ENCODE data around the gene PGR.

Gene PGR

GRCh38 chr11:101113540-101113939 is 16.1 kb downstream of the PGR start:
- Histone ChIP-seq H3K4me3 (ENCODE audit: low read length) (no peak overlapping the region), H3K9me3 (ENCODE audit: low read length) (no peaks in the 10 kb centered on the region), H3K4me1 (ENCODE audit: insufficient read depth, low read length) (no peaks in the 10 kb centered on the region), H3K36me3 (ENCODE audit: insufficient read depth, low read length) (no peaks in the 10 kb centered on the region), H2AFZ (ENCODE audit: low read depth, low read length) (no peak overlapping the region), H3K27me3 (ENCODE audit: insufficient read depth, low read length) (no peaks in the 10 kb centered on the region)

GRCh38 chr11:101104716-101105115 is 24.9 kb downstream of the PGR start:
- Histone ChIP-seq H3K9me3 (ENCODE audit: low read length) (no peaks in the 10 kb centered on the region), H3K4me1 (ENCODE audit: insufficient read depth, low read length) (no peaks in the 10 kb centered on the region), H3K4me3 (ENCODE audit: low read length) (no peak overlapping the region), H2AFZ (ENCODE audit: low read depth, low read length) (no peak overlapping the region), H3K27me3 (ENCODE audit: insufficient read depth, low read length) (no peaks in the 10 kb centered on the region), H3K36me3 (ENCODE audit: insufficient read depth, low read length) (no peaks in the 10 kb centered on the region)

GRCh38 chr11:101103433-101103832 is 26.2 kb downstream of the PGR start:
- no peak overlapping the region for H3K4me3 ChIP-seq (ENCODE audit: low read length)
- no peaks in the 10 kb centered on the region for H3K9me3 ChIP-seq (ENCODE audit: low read length)
- H3K36me3 ChIP-seq (ENCODE audit: insufficient read depth, low read length) = no peaks in the 10 kb centered on the region
- no peaks in the 10 kb centered on the region for H3K4me1 ChIP-seq (ENCODE audit: insufficient read depth, low read length)
- H3K27me3 ChIP-seq (ENCODE audit: insufficient read depth, low read length) = no peaks in the 10 kb centered on the region
- H2AFZ ChIP-seq (ENCODE audit: low read depth, low read length) = no peak overlapping the region

DNA sequence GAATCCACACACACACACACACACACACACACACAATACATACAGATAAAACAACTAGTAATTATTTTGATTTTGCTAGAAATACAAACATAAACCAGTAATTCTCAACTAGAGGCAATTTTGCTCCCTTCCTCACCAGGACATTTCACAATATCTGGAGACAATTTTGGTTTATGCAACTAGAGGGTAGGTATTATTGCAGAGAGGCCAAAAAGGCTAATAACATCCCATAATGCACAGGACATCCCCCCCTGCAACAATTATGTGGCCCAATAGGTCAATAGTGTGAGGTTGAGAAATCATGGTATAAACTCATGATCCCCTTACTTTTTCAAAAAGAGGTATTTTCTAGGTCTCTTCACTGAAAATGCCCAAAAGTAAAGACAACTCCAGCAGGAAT is 29.0 kb downstream of the PGR start:
- no peaks in the 10 kb centered on the region for H3K36me3 ChIP-seq (ENCODE audit: insufficient read depth, low read length)
- no peak overlapping the region for H2AFZ ChIP-seq (ENCODE audit: low read depth, low read length)
- H3K27me3 ChIP-seq (ENCODE audit: insufficient read depth, low read length) = no peaks in the 10 kb centered on the region
- H3K9me3 ChIP-seq (ENCODE audit: low read length) = no peaks in the 10 kb centered on the region
- H3K4me3 ChIP-seq (ENCODE audit: low read length) = no peak overlapping the region
- H3K4me1 ChIP-seq (ENCODE audit: insufficient read depth, low read length) = no peaks in the 10 kb centered on the region

DNA sequence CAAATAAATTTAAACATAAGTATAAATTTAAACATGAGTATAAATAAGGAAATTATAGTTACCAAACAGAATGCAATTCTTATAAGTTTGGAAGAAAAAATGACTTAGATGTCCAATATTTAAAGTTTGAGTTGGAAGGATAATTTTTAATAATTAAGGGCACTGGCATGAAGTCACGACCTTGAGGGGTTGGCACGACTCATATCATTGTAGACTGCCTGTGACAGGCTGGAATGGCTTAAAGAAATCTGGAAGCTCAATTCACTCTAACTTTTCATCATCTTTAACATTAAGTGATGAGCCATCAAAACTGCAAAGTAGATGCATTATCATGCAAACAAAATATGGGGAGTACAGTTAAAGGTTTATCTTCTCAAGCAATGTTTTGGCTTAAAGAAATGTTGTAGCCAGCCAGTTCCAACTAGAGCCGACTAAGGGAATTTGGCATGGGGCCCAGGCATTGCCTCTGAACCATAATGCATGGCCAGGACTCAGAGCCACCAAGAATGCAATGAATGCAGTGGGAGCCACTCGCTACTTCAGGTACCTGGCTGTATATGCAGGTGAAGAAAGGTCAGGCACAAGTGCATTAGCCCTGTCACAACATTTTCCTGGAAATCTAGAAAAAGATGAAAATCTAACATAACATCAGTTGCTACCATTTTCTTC is 33.4 kb downstream of the PGR start:
- Histone ChIP-seq H3K4me3 (ENCODE audit: low read length) (no peak overlapping the region), H2AFZ (ENCODE audit: low read depth, low read length) (no peak overlapping the region), H3K4me1 (ENCODE audit: insufficient read depth, low read length) (no peaks in the 10 kb centered on the region), H3K27me3 (ENCODE audit: insufficient read depth, low read length) (no peaks in the 10 kb centered on the region), H3K36me3 (ENCODE audit: insufficient read depth, low read length) (no peaks in the 10 kb centered on the region), H3K9me3 (ENCODE audit: low read length) (no peaks in the 10 kb centered on the region)

- no peaks in the 10 kb centered on the region for H3K36me3 ChIP-seq (ENCODE audit: insufficient read depth, low read length)
- H3K4me3 ChIP-seq (ENCODE audit: low read length) = no peak overlapping the region
- H3K4me1 ChIP-seq (ENCODE audit: insufficient read depth, low read length) = no peaks in the 10 kb centered on the region
- H3K27me3 ChIP-seq (ENCODE audit: insufficient read depth, low read length) = no peaks in the 10 kb centered on the region
- no peaks in the 10 kb centered on the region for H3K9me3 ChIP-seq (ENCODE audit: low read length)
- H2AFZ ChIP-seq (ENCODE audit: low read depth, low read length) = no peak overlapping the region
These were observed 37.8 kb downstream of the PGR start for GRCh38 chr11:101091781-101092180.

- no peaks in the 10 kb centered on the region for H3K4me1 ChIP-seq (ENCODE audit: insufficient read depth, low read length)
- no peaks in the 10 kb centered on the region for H3K9me3 ChIP-seq (ENCODE audit: low read length)
- H3K27me3 ChIP-seq (ENCODE audit: insufficient read depth, low read length) = no peaks in the 10 kb centered on the region
- H2AFZ ChIP-seq (ENCODE audit: low read depth, low read length) = no peak overlapping the region
- H3K36me3 ChIP-seq (ENCODE audit: insufficient read depth, low read length) = no peaks in the 10 kb centered on the region
- no peak overlapping the region for H3K4me3 ChIP-seq (ENCODE audit: low read length)
These were observed 38.8 kb downstream of the PGR start for GRCh38 chr11:101090679-101091270.

GRCh38 chr11:101083335-101083734 is 46.3 kb downstream of the PGR start:
- H3K27me3 ChIP-seq (ENCODE audit: insufficient read depth, low read length) = no peaks in the 10 kb centered on the region
- H3K4me1 ChIP-seq (ENCODE audit: insufficient read depth, low read length) = no peaks in the 10 kb centered on the region
- no peaks in the 10 kb centered on the region for H3K9me3 ChIP-seq (ENCODE audit: low read length)
- no peak overlapping the region for H3K4me3 ChIP-seq (ENCODE audit: low read length)
- no peaks in the 10 kb centered on the region for H3K36me3 ChIP-seq (ENCODE audit: insufficient read depth, low read length)
- H2AFZ ChIP-seq (ENCODE audit: low read depth, low read length) = no peak overlapping the region

DNA sequence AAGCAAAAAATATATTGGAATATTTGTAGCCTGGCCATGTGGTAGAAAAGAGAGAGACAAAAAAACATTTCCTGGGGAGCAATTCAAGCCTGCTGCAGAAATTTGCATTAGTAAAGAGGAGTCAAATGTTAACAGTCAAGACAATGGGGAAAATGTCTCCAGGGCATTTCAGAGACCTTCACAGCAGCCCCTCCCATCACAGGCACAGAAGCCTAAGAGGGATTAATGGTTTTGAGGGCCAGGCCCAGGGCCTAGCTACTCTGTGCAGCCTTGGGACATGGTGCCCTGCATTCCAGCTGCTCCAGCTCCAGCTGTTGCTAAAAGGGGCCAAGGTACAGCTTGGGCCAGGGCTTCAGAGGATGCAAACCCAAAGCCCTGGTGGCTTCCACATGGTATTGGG is 46.8 kb downstream of the PGR start:
- Histone ChIP-seq H2AFZ (ENCODE audit: low read depth, low read length) (no peak overlapping the region), H3K4me3 (ENCODE audit: low read length) (no peak overlapping the region), H3K9me3 (ENCODE audit: low read length) (no peaks in the 10 kb centered on the region), H3K36me3 (ENCODE audit: insufficient read depth, low read length) (no peaks in the 10 kb centered on the region), H3K4me1 (ENCODE audit: insufficient read depth, low read length) (no peaks in the 10 kb centered on the region), H3K27me3 (ENCODE audit: insufficient read depth, low read length) (no peaks in the 10 kb centered on the region)

GRCh38 chr11:101063706-101064105 is 65.9 kb downstream of the PGR start:
- H3K27me3 ChIP-seq (ENCODE audit: insufficient read depth, low read length) = no peaks in the 10 kb centered on the region
- no peak overlapping the region for H2AFZ ChIP-seq (ENCODE audit: low read depth, low read length)
- no peak overlapping the region for H3K4me3 ChIP-seq (ENCODE audit: low read length)
- H3K9me3 ChIP-seq (ENCODE audit: low read length) = no peaks in the 10 kb centered on the region
- H3K36me3 ChIP-seq (ENCODE audit: insufficient read depth, low read length) = no peaks in the 10 kb centered on the region
- no peaks in the 10 kb centered on the region for H3K4me1 ChIP-seq (ENCODE audit: insufficient read depth, low read length)

DNA sequence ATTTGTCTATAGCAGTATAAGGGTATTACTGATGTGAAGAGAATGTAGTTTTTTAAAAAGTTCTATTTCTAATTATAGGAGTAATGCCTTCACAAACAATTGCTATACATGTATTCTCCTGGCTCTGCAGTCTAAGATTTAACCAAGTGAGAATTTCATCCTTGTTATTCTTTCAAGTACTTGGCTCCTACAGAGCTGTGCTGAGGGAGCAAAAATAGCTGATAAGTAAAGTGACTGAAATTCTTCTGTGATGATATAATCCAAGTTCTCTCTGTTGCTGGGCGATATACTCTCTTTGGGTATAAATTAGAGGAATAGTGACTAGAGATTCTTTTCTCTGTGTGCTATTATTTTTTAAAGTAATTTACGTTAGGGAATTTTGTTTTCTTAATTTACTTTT is 68.0 kb downstream of the PGR start:
- H3K27me3 ChIP-seq (ENCODE audit: insufficient read depth, low read length) = no peaks in the 10 kb centered on the region
- no peak overlapping the region for H3K4me3 ChIP-seq (ENCODE audit: low read length)
- H3K36me3 ChIP-seq (ENCODE audit: insufficient read depth, low read length) = no peaks in the 10 kb centered on the region
- no peak overlapping the region for H2AFZ ChIP-seq (ENCODE audit: low read depth, low read length)
- no peaks in the 10 kb centered on the region for H3K9me3 ChIP-seq (ENCODE audit: low read length)
- no peaks in the 10 kb centered on the region for H3K4me1 ChIP-seq (ENCODE audit: insufficient read depth, low read length)

- Histone ChIP-seq H3K4me1 (ENCODE audit: insufficient read depth, low read length) (no peaks in the 10 kb centered on the region), H3K36me3 (ENCODE audit: insufficient read depth, low read length) (no peaks in the 10 kb centered on the region), H3K27me3 (ENCODE audit: insufficient read depth, low read length) (no peaks in the 10 kb centered on the region), H3K4me3 (ENCODE audit: low read length) (no peak overlapping the region), H2AFZ (ENCODE audit: low read depth, low read length) (no peak overlapping the region), H3K9me3 (ENCODE audit: low read length) (no peaks in the 10 kb centered on the region)
These were observed 70.3 kb downstream of the PGR start for GRCh38 chr11:101059331-101059730.

GRCh38 chr11:101053492-101053891 is 76.1 kb downstream of the PGR start:
- H2AFZ ChIP-seq (ENCODE audit: low read depth, low read length) = no peak overlapping the region
- no peaks in the 10 kb centered on the region for H3K36me3 ChIP-seq (ENCODE audit: insufficient read depth, low read length)
- H3K4me1 ChIP-seq (ENCODE audit: insufficient read depth, low read length) = no peaks in the 10 kb centered on the region
- H3K9me3 ChIP-seq (ENCODE audit: low read length) = no peaks in the 10 kb centered on the region
- H3K27me3 ChIP-seq (ENCODE audit: insufficient read depth, low read length) = no peaks in the 10 kb centered on the region
- H3K4me3 ChIP-seq (ENCODE audit: low read length) = no peak overlapping the region

DNA sequence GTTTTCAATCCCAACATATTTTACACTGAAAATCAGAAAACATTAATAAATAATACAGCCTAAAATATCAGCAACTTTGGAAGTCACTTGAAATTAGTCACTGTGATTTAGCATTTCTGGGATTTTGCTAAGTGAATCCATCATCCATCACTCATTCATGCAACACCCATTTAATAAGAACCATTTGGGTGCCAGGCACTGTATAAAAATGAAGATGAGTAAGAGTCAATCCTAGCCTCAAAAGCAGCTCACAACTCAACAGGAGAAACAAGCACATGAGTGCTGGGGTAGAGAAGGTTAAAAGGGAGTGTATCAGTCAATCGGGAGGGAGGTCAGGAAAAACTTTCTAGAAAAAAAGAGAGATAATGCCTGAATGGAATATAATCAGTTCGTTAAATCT is 77.9 kb downstream of the PGR start:
- no peaks in the 10 kb centered on the region for H3K36me3 ChIP-seq (ENCODE audit: insufficient read depth, low read length)

More for the DNA sequence above, 77.9 kb downstream of the PGR start:
- Histone ChIP-seq H3K9me3 (ENCODE audit: low read length) (no peaks in the 10 kb centered on the region), H3K27me3 (ENCODE audit: insufficient read depth, low read length) (no peaks in the 10 kb centered on the region), H3K4me1 (ENCODE audit: insufficient read depth, low read length) (no peaks in the 10 kb centered on the region), H3K4me3 (ENCODE audit: low read length) (no peak overlapping the region), H2AFZ (ENCODE audit: low read depth, low read length) (no peak overlapping the region)

Measured in neuron (in vitro differentiated cells).